Transverse colon (tissue), 3 donors: ENCODE measurements around the gene SP7.

ENCODE experiments used
- CTCF ChIP-seq, 5 experiments: fragments of 200-600 bp in 3 of 5; fragments of 450-650 bp in 2 of 5; sonication (generic) in 3 of 5; IDR thresholded peaks; 1 replicate in 2 of 5; 2 replicates in 3 of 5; pipeline ENCODE4 v1.5.1; 2016 to 2017; ENCODE audit warnings: antibody characterized with exemption in 5 of 5, inconsistent platforms in 3 of 5, mild to moderate bottlenecking in 2 of 5, moderate library complexity in 1 of 5
- POLR2A ChIP-seq: fragments of 450-650 bp; IDR thresholded peaks from one replicate; pipeline ENCODE4 v1.6.1; 2016; ENCODE audit warnings: antibody characterized with exemption, mild to moderate bottlenecking, moderate library complexity

- TF ChIP-seq CTCF (IDR thresholded peaks at IDR 0.05) (peak; percentile 72 to 91 (median 82)), POLR2A (peak; percentile 62)
These were observed 11.2 kb downstream of the SP7 start for GRCh38 chr12:53324779-53325510.
